ENCODE data around the gene FHAD1. TPM values are rescaled to one million over a fixed set of nuclear protein-coding genes. Genes with fewer than 3 reads are reported as not detected.

The FHAD1 gene
- polyA plus RNA-seq, 4 donors = 0.22 to 0.58 (median 0.36) TPM

GRCh38 chr1:15206418-15207030 is 40.5 kb upstream of the FHAD1 start:
- Histone ChIP-seq H3K27me3 (ENCODE audit: control insufficient read depth in 3 of 3, insufficient read depth in 3 of 3, low read length in 3 of 3) (no peaks in the 10 kb centered on the region), H3K9me3 (ENCODE audit: control insufficient read depth in 2 of 2, insufficient read depth in 1 of 2, low read depth in 1 of 2, low read length in 1 of 2) (no peaks in the 10 kb centered on the region), H3K4me3 (ENCODE audit: low read depth in 1 of 3, low read length in 3 of 3) (no peak overlapping the region), H3K36me3 (ENCODE audit: control insufficient read depth in 3 of 3, insufficient read depth in 2 of 3, low read depth in 1 of 3, low read length in 3 of 3) (peaks cover 0 to 43% (median 0%) of the 10 kb centered on the region in 3 donors), H3K27ac (ENCODE audit: low read depth in 1 of 3, low read length in 2 of 3) (no peak overlapping the region), H3K4me1 (ENCODE audit: control insufficient read depth in 3 of 3, insufficient read depth in 2 of 3, low read depth in 1 of 3, low read length in 2 of 3) (peaks cover 4 to 36% (median 10%) of the 10 kb centered on the region in 3 donors)
- WGBS, 3 donors = 23 to 56% (median 28%) methylated on average over 8 of the region's 8 CpGs
- DNase-seq = no peak
- FAIRE-seq = no peak

- Histone ChIP-seq H3K36me3 (ENCODE audit: control insufficient read depth in 3 of 3, insufficient read depth in 2 of 3, low read depth in 1 of 3, low read length in 3 of 3) (peaks cover 0 to 43% (median 0%) of the 10 kb centered on the region in 3 donors), H3K27ac (ENCODE audit: low read depth in 1 of 3, low read length in 2 of 3) (no peak overlapping the region), H3K27me3 (ENCODE audit: control insufficient read depth in 3 of 3, insufficient read depth in 3 of 3, low read length in 3 of 3) (no peaks in the 10 kb centered on the region), H3K4me3 (ENCODE audit: low read depth in 1 of 3, low read length in 3 of 3) (no peak overlapping the region), H3K9me3 (ENCODE audit: control insufficient read depth in 2 of 2, insufficient read depth in 1 of 2, low read depth in 1 of 2, low read length in 1 of 2) (no peaks in the 10 kb centered on the region), H3K4me1 (ENCODE audit: control insufficient read depth in 3 of 3, insufficient read depth in 2 of 3, low read depth in 1 of 3, low read length in 2 of 3) (peaks cover 4 to 33% (median 10%) of the 10 kb centered on the region in 3 donors)
- 69 to 76% (median 72%) methylated on average over 25 of the region's 25 CpGs for WGBS, 3 donors
- DNase-seq = no peak
- FAIRE-seq = no peak
Measured at GRCh38 chr1:15207031-15207828, 39.8 kb upstream of the FHAD1 start.

- Histone ChIP-seq H3K27ac (ENCODE audit: low read depth in 1 of 3, low read length in 2 of 3) (no peak overlapping the region), H3K9me3 (ENCODE audit: control insufficient read depth in 2 of 2, insufficient read depth in 1 of 2, low read depth in 1 of 2, low read length in 1 of 2) (no peaks in the 10 kb centered on the region), H3K4me3 (ENCODE audit: low read depth in 1 of 3, low read length in 3 of 3) (no peak overlapping the region), H3K36me3 (ENCODE audit: control insufficient read depth in 3 of 3, insufficient read depth in 2 of 3, low read depth in 1 of 3, low read length in 3 of 3) (peaks cover 0 to 47% (median 0%) of the 10 kb centered on the region in 3 donors), H3K4me1 (ENCODE audit: control insufficient read depth in 3 of 3, insufficient read depth in 2 of 3, low read depth in 1 of 3, low read length in 2 of 3) (peaks cover 1 to 27% (median 7%) of the 10 kb centered on the region in 3 donors), H3K27me3 (ENCODE audit: control insufficient read depth in 3 of 3, insufficient read depth in 3 of 3, low read length in 3 of 3) (no peaks in the 10 kb centered on the region)
- FAIRE-seq (no peak), DNase-seq (no peak)
- WGBS, 3 donors = 62 to 74% (median 63%) methylated on average over 6 of the region's 6 CpGs
Measured at GRCh38 chr1:15207829-15208429, 39.1 kb upstream of the FHAD1 start.

- H3K4me3 ChIP-seq (ENCODE audit: low read depth in 1 of 3, low read length in 3 of 3) = no peak overlapping the region
- H3K9me3 ChIP-seq (ENCODE audit: control insufficient read depth in 2 of 2, insufficient read depth in 1 of 2, low read depth in 1 of 2, low read length in 1 of 2) = no peaks in the 10 kb centered on the region
- peaks cover 0 to 25% (median 7%) of the 10 kb centered on the region in 3 donors for H3K4me1 ChIP-seq (ENCODE audit: control insufficient read depth in 3 of 3, insufficient read depth in 2 of 3, low read depth in 1 of 3, low read length in 2 of 3)
- peaks cover 0 to 48% (median 0%) of the 10 kb centered on the region in 3 donors for H3K36me3 ChIP-seq (ENCODE audit: control insufficient read depth in 3 of 3, insufficient read depth in 2 of 3, low read depth in 1 of 3, low read length in 3 of 3)
- no peak overlapping the region for H3K27ac ChIP-seq (ENCODE audit: low read depth in 1 of 3, low read length in 2 of 3)
- FAIRE-seq (no peak), DNase-seq (no peak)
- no peaks in the 10 kb centered on the region for H3K27me3 ChIP-seq (ENCODE audit: control insufficient read depth in 3 of 3, insufficient read depth in 3 of 3, low read length in 3 of 3)
- 80 to 94% (median 91%) methylated on average over 7 of the region's 7 CpGs for WGBS, 3 donors
Measured at GRCh38 chr1:15210651-15211375, 36.2 kb upstream of the FHAD1 start.

- 87 to 90% (median 88%) methylated on average over 3 of the region's 3 CpGs for WGBS, 3 donors
- DNase-seq (no peak), FAIRE-seq (no peak)
Measured at GRCh38 chr1:15211424-15211823, 35.6 kb upstream of the FHAD1 start.

GRCh38 chr1:15212216-15212953 is 34.6 kb upstream of the FHAD1 start:
- no peak for DNase-seq
- FAIRE-seq = no peak

More at GRCh38 chr1:15211424-15211823, 35.6 kb upstream of the FHAD1 start:
- H3K9me3 ChIP-seq (ENCODE audit: control insufficient read depth in 2 of 2, insufficient read depth in 1 of 2, low read depth in 1 of 2, low read length in 1 of 2) = no peaks in the 10 kb centered on the region
- peaks cover 0 to 49% (median 0%) of the 10 kb centered on the region in 3 donors for H3K36me3 ChIP-seq (ENCODE audit: control insufficient read depth in 3 of 3, insufficient read depth in 2 of 3, low read depth in 1 of 3, low read length in 3 of 3)
- H3K27me3 ChIP-seq (ENCODE audit: control insufficient read depth in 3 of 3, insufficient read depth in 3 of 3, low read length in 3 of 3) = no peaks in the 10 kb centered on the region
- no peak overlapping the region for H3K4me3 ChIP-seq (ENCODE audit: low read depth in 1 of 3, low read length in 3 of 3)
- peaks cover 0 to 19% (median 7%) of the 10 kb centered on the region in 3 donors for H3K4me1 ChIP-seq (ENCODE audit: control insufficient read depth in 3 of 3, insufficient read depth in 2 of 3, low read depth in 1 of 3, low read length in 2 of 3)
- no peak overlapping the region for H3K27ac ChIP-seq (ENCODE audit: low read depth in 1 of 3, low read length in 2 of 3)

GRCh38 chr1:15212954-15213291 is 34.1 kb upstream of the FHAD1 start:
- no peak for FAIRE-seq
- Histone ChIP-seq H3K27me3 (ENCODE audit: control insufficient read depth in 3 of 3, insufficient read depth in 3 of 3, low read length in 3 of 3) (no peaks in the 10 kb centered on the region), H3K27ac (ENCODE audit: low read depth in 1 of 3, low read length in 2 of 3) (no peak overlapping the region)

More at GRCh38 chr1:15212216-15212953, 34.6 kb upstream of the FHAD1 start:
- H3K4me3 ChIP-seq (ENCODE audit: low read depth in 1 of 3, low read length in 3 of 3) = no peak overlapping the region
- H3K36me3 ChIP-seq (ENCODE audit: control insufficient read depth in 3 of 3, insufficient read depth in 2 of 3, low read depth in 1 of 3, low read length in 3 of 3) = peaks cover 0 to 40% (median 0%) of the 10 kb centered on the region in 3 donors
- H3K4me1 ChIP-seq (ENCODE audit: control insufficient read depth in 3 of 3, insufficient read depth in 2 of 3, low read depth in 1 of 3, low read length in 2 of 3) = peaks cover 0 to 10% (median 3%) of the 10 kb centered on the region in 3 donors
- 64 to 77% (median 72%) methylated on average over 17 of the region's 17 CpGs for WGBS, 3 donors
- H3K27me3 ChIP-seq (ENCODE audit: control insufficient read depth in 3 of 3, insufficient read depth in 3 of 3, low read length in 3 of 3) = no peaks in the 10 kb centered on the region
- H3K9me3 ChIP-seq (ENCODE audit: control insufficient read depth in 2 of 2, insufficient read depth in 1 of 2, low read depth in 1 of 2, low read length in 1 of 2) = no peaks in the 10 kb centered on the region
- no peak overlapping the region for H3K27ac ChIP-seq (ENCODE audit: low read depth in 1 of 3, low read length in 2 of 3)

More at GRCh38 chr1:15212954-15213291, 34.1 kb upstream of the FHAD1 start:
- Histone ChIP-seq H3K4me1 (ENCODE audit: control insufficient read depth in 3 of 3, insufficient read depth in 2 of 3, low read depth in 1 of 3, low read length in 2 of 3) (peaks cover 0 to 10% (median 3%) of the 10 kb centered on the region in 3 donors), H3K36me3 (ENCODE audit: control insufficient read depth in 3 of 3, insufficient read depth in 2 of 3, low read depth in 1 of 3, low read length in 3 of 3) (peaks cover 0 to 38% (median 0%) of the 10 kb centered on the region in 3 donors), H3K4me3 (ENCODE audit: low read depth in 1 of 3, low read length in 3 of 3) (no peak overlapping the region), H3K9me3 (ENCODE audit: control insufficient read depth in 2 of 2, insufficient read depth in 1 of 2, low read depth in 1 of 2, low read length in 1 of 2) (no peaks in the 10 kb centered on the region)
- 79 to 90% (median 86%) methylated on average over 3 of the region's 3 CpGs for WGBS, 3 donors
- no peak for DNase-seq

Measured in small intestine (tissue), 7 donors.